Measurements from ENCODE around the gene TCHHL1.

Gene TCHHL1

GRCh38 chr1:152067929-152068328, 20.9 kb downstream of the TCHHL1 start:
- TF ChIP-seq, protein P1, sequence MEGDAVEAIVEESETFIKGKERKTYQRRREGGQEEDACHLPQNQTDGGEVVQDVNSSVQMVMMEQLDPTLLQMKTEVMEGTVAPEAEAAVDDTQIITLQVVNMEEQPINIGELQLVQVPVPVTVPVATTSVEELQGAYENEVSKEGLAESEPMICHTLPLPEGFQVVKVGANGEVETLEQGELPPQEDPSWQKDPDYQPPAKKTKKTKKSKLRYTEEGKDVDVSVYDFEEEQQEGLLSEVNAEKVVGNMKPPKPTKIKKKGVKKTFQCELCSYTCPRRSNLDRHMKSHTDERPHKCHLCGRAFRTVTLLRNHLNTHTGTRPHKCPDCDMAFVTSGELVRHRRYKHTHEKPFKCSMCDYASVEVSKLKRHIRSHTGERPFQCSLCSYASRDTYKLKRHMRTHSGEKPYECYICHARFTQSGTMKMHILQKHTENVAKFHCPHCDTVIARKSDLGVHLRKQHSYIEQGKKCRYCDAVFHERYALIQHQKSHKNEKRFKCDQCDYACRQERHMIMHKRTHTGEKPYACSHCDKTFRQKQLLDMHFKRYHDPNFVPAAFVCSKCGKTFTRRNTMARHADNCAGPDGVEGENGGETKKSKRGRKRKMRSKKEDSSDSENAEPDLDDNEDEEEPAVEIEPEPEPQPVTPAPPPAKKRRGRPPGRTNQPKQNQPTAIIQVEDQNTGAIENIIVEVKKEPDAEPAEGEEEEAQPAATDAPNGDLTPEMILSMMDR (IDR thresholded peaks at IDR 0.05; ENCODE audit: control insufficient read depth, insufficient read depth, low read depth, low read length, missing control alignments): no peak
- H3K4me3 ChIP-seq (ENCODE audit: control insufficient read depth, low read depth, low read length): no peak overlapping the region
- DNase-seq (ENCODE audit: low read depth): no peak

DNA sequence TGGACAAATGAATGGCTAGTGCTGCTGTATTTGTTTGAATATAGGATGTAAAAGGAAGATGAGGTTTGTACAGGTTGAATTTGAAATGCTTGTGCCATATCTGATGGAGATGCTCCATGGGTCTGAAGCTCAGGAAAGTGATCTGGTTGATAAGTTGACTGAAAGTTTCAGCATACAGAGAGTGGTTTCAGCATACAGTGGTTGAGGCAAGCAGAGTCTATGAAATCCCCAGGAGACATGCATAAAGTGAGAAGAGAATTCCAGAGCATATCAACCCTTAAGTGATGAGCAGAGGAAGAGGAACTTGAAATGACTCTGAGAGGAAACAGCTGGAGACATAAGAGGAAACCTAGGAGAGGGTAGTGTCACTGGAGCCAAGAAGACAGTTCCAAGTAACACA, 21.7 kb downstream of the TCHHL1 start:
- TF ChIP-seq, protein P1 (IDR thresholded peaks at IDR 0.05; ENCODE audit: control insufficient read depth, insufficient read depth, low read depth, low read length, missing control alignments): no peak
- no peak overlapping the region for H3K4me3 ChIP-seq (ENCODE audit: control insufficient read depth, low read depth, low read length)
- no peak for DNase-seq (ENCODE audit: low read depth)

DNA sequence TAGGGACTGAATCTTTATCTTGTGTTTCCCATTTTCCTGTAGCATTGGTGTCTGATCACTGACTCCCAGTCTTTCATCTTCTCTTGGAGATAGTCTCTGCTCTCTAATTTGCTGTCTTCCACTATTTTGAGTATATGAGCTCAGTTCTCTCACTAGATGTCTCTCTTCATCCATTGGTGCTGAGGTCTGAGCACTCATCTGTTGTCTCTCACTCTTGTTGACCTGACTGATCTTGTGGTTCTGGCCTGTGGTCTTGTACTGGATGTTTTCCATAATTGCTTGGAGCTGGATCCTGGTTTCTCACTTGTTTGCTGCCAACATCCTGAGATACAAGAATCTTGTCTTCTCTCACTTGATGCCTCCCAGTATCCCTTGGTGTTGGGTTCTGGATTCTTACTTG, 26.9 kb downstream of the TCHHL1 start:
- no peak for DNase-seq (ENCODE audit: low read depth)
- H3K4me3 ChIP-seq (ENCODE audit: control insufficient read depth, low read depth, low read length): no peak overlapping the region
- TF ChIP-seq, protein P1 (IDR thresholded peaks at IDR 0.05; ENCODE audit: control insufficient read depth, insufficient read depth, low read depth, low read length, missing control alignments): no peak

- TF ChIP-seq, protein P1 (IDR thresholded peaks at IDR 0.05; ENCODE audit: control insufficient read depth, insufficient read depth, low read depth, low read length, missing control alignments): no peak
- no peak for DNase-seq (ENCODE audit: low read depth)
- no peak overlapping the region for H3K4me3 ChIP-seq (ENCODE audit: control insufficient read depth, low read depth, low read length)
Observed at GRCh38 chr1:152053375-152053774, 35.5 kb downstream of the TCHHL1 start.

GRCh38 chr1:152052606-152053005, 36.3 kb downstream of the TCHHL1 start:
- no peak for DNase-seq (ENCODE audit: low read depth)
- TF ChIP-seq, protein P1 (IDR thresholded peaks at IDR 0.05; ENCODE audit: control insufficient read depth, insufficient read depth, low read depth, low read length, missing control alignments): peak; percentile 88

DNA sequence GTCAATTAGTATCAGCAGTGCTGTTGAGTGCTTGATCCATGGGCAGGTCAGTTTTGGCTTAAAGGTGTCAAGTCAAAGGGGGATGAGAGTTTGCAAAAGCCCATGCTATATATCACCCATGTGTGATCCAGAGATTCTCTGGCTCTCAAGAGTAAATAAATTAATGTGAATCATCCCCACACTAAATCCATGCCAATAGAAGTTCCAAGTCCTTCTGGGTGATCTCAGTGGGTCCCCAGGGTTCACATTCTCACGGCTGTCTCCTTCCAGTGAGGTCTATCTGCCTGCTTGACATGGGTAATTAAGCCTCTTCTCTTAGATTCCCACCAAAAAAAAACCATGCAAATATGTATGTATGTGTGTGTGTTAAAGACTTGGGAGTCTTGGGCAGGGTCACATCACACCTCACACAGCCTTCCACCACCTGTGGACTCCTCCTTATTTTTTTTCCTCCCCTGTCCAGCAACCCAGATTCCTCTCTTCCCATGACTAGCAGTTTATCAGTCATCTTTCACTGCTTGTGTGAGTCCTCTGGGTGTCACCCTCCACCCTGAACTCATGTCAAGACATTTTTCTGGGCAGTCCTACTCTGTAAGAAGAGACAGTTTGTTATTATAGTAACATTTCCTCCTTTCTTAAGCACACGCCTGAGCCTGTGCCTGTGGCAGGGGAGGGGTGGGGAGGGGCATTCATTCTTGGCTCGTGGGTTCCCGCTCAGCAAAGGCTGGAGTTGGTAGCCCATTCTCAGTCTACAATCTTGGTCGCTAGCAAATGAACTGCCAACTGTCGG, 37.8 kb downstream of the TCHHL1 start:
- no peak overlapping the region for H3K4me3 ChIP-seq (ENCODE audit: control insufficient read depth, low read depth, low read length)
- TF ChIP-seq, protein P1 (IDR thresholded peaks at IDR 0.05; ENCODE audit: control insufficient read depth, insufficient read depth, low read depth, low read length, missing control alignments): no peak
- no peak for DNase-seq (ENCODE audit: low read depth)

More at GRCh38 chr1:152052606-152053005, 36.3 kb downstream of the TCHHL1 start:
- H3K4me3 ChIP-seq (ENCODE audit: control insufficient read depth, low read depth, low read length): no peak overlapping the region
